Endothelial cell of umbilical vein (primary cell): ENCODE measurements around the gene GRSF1.

Experiments used
- EZH2 ChIP-seq: IDR thresholded peaks from 2 replicates; pipeline ENCODE4 v1.6.1; 2012; ENCODE audit warnings: borderline replicate concordance, low read depth, mild to moderate bottlenecking, moderate library complexity, low read length, inconsistent platforms; ENCODE audit not compliant: severe bottlenecking
- FOS ChIP-seq: IDR thresholded peaks from 2 replicates; pipeline ENCODE4 v1.6.1; 2011; ENCODE audit warnings: mild to moderate bottlenecking, low read length, moderate library complexity, borderline replicate concordance; ENCODE audit not compliant: insufficient read depth
- JUN ChIP-seq: IDR thresholded peaks from 2 replicates; pipeline ENCODE4 v1.6.1; 2011; ENCODE audit warnings: borderline replicate concordance, low read depth; ENCODE audit not compliant: insufficient read length, insufficient read depth
- MYC ChIP-seq: IDR thresholded peaks from one replicate; pipeline ENCODE4 v1.6.1; 2011; ENCODE audit warnings: mild to moderate bottlenecking, low read depth, low read length
- POLR2A ChIP-seq: IDR thresholded peaks from 2 replicates; pipeline ENCODE4 v1.6.1; 2012; ENCODE audit warnings: low read depth, mild to moderate bottlenecking, control low read depth, low read length
- POLR2AphosphoS5 ChIP-seq: IDR thresholded peaks from 2 replicates; pipeline ENCODE4 v1.6.1; 2012; ENCODE audit warnings: low read depth, mild to moderate bottlenecking, control low read depth, low read length, moderate library complexity; ENCODE audit not compliant: insufficient read depth
- TF ChIP-seq, protein P1 (sequence below), 2 donors: IDR thresholded peaks; 1 replicate in 1 of 2; 2 replicates in 1 of 2; pipeline ENCODE4 v1.5.1; 2011; ENCODE audit warnings: low read length in 2 of 2, mild to moderate bottlenecking in 2 of 2, moderate library complexity in 2 of 2, control low read depth in 1 of 2, inconsistent platforms in 1 of 2, low read depth in 1 of 2; ENCODE audit not compliant: insufficient read depth in 1 of 2; ENCODE audit errors: extremely low read depth in 1 of 2

DNA sequence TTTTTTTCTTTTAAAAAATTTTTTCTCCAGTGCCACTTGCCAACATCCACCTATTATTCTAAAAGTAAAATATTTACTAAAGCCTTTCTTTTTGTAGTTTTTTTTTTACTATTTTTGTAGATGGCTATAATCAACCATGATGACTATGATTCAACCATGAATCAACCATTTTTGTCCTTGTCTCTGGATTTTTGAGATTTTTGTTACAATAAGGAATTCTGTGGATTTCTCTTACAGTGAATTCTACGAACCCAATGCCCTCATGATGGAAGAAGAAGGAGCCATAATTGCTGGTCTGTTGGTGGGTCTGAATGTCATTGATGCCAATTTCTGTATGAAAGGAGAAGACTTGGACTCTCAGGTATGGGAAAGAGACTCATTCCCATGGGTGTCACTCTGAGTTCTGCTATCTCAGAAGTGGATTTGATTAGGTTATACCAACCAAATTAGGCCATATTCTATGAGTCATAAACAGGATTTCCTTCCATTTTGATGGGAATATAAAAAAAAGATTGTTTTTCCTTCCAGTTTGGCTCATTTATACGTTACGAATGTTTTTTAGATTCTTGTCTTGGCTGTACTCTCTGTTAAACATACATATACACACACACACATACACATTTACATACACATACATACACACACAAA lies 71.3 kb downstream of the GRSF1 start:
- TF ChIP-seq, protein P1, sequence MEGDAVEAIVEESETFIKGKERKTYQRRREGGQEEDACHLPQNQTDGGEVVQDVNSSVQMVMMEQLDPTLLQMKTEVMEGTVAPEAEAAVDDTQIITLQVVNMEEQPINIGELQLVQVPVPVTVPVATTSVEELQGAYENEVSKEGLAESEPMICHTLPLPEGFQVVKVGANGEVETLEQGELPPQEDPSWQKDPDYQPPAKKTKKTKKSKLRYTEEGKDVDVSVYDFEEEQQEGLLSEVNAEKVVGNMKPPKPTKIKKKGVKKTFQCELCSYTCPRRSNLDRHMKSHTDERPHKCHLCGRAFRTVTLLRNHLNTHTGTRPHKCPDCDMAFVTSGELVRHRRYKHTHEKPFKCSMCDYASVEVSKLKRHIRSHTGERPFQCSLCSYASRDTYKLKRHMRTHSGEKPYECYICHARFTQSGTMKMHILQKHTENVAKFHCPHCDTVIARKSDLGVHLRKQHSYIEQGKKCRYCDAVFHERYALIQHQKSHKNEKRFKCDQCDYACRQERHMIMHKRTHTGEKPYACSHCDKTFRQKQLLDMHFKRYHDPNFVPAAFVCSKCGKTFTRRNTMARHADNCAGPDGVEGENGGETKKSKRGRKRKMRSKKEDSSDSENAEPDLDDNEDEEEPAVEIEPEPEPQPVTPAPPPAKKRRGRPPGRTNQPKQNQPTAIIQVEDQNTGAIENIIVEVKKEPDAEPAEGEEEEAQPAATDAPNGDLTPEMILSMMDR (IDR thresholded peaks at IDR 0.05; ENCODE audit: extremely low read depth in 1 of 2, insufficient read depth in 1 of 2, low read depth in 1 of 2, low read length in 2 of 2), result no peak
- TF ChIP-seq EZH2 (no peak), POLR2A (no peak), POLR2AphosphoS5 (no peak), JUN (peak; percentile 78), MYC (no peak), FOS (peak; percentile 62)
